Fibroblast of villous mesenchyme (primary cell): ENCODE measurements around the gene TMEM33. TPM values are rescaled to one million over a fixed set of nuclear protein-coding genes. Genes with fewer than 3 reads are reported as not detected.

ENCODE experiments used
- DNase-seq: peaks from one replicate; pipeline ENCODE4 v3.0.0-alpha.2; 2010; ENCODE audit warnings: low read depth
- H3K4me3 ChIP-seq: 2 replicates; pipeline ENCODE4 v1.5.1; 2011; ENCODE audit warnings: low read depth, mild to moderate bottlenecking, low read length
- CTCF ChIP-seq: IDR thresholded peaks from 2 replicates; pipeline ENCODE4 v1.5.1; 2012; ENCODE audit warnings: low read depth, mild to moderate bottlenecking, low read length; ENCODE audit not compliant: insufficient read depth
- small RNA-seq: library from RNA; depleted of rRNA; stranded (forward); fragments of <200 nt; gene quantifications from one replicate; pipeline ENCODE3, GENCODE V24; 2012
- total RNA-seq: library from RNA; depleted of rRNA; stranded (reverse); fragments of >200 nt; gene quantifications from 2 replicates; pipeline ENCODE4 v1.2.3, GENCODE V29; 2012

The TMEM33 gene
- total RNA-seq, 1 donor: 58.7 TPM

GRCh38 chr4:41992967-41993857 lies 58.0 kb downstream of the TMEM33 start:
- no peak for DNase-seq
- TF ChIP-seq CTCF: no peak
- H3K4me3 ChIP-seq: no peak overlapping the region

GRCh38 chr4:41994461-41994985 lies 59.3 kb downstream of the TMEM33 start:
- TF ChIP-seq CTCF: no peak
- DNase-seq: no peak
- H3K4me3 ChIP-seq: no peak overlapping the region

- DNase-seq: no peak
- TF ChIP-seq CTCF: no peak
- H3K4me3 ChIP-seq: no peak overlapping the region
Observed at GRCh38 chr4:41998019-41998418, 62.8 kb downstream of the TMEM33 start.

GRCh38 chr4:41999321-41999720 lies 64.1 kb downstream of the TMEM33 start:
- no peak for TF ChIP-seq CTCF
- no peak overlapping the region for H3K4me3 ChIP-seq
- no peak for DNase-seq

GRCh38 chr4:42008011-42008786 lies 73.0 kb downstream of the TMEM33 start:
- no peak for DNase-seq
- TF ChIP-seq CTCF: no peak
- H3K4me3 ChIP-seq: no peak overlapping the region

Small RNA genes lying within 50 kb of the gene (small RNA-seq; reads per million reads assigned to genes)
- gene AC108210.2: not detected

Other genes starting within 250 kb of the TMEM33 start
- not detected in 2 replicates for gene PHOX2B, start 186.7 kb upstream of the TMEM33 start, total RNA-seq
- under 0.01 TPM in 2 replicates for gene DCAF4L1, start 46.3 kb downstream of the TMEM33 start, total RNA-seq
- 72.5 and 85.9 TPM in 2 replicates for gene SLC30A9, start 55.1 kb downstream of the TMEM33 start, total RNA-seq
- not detected in 2 replicates for gene BEND4, start 217.2 kb downstream of the TMEM33 start, total RNA-seq